NCI-H1417 treated with DMSO at 0.1 percent for 48 hours (cell line): ENCODE results near the gene RAB36.

ENCODE experiments used
- DNase-seq: peaks from one replicate; lab custom pipeline; 2025; lab: John Stamatoyannopoulos, UW

The RAB36 gene

DNA sequence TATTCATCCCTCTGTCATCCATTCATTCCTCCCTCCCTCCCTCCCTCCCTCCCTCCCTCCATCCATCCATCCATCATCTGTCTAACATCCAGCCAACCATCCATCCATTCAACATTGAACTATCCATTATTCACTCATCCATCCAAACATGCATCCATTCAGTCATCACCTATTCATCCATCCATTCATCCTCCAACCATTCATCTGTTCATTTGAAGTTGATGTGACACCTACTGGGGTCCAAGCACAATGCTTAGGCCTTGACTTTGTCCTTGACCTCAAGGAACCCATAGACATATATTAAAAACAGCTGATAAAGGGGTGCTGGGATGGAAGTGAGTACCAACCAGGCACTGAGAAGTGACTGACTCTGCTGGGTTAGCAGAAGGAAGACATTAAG lies 61.6 kb downstream of the RAB36 start:
- no peak for DNase-seq

DNA sequence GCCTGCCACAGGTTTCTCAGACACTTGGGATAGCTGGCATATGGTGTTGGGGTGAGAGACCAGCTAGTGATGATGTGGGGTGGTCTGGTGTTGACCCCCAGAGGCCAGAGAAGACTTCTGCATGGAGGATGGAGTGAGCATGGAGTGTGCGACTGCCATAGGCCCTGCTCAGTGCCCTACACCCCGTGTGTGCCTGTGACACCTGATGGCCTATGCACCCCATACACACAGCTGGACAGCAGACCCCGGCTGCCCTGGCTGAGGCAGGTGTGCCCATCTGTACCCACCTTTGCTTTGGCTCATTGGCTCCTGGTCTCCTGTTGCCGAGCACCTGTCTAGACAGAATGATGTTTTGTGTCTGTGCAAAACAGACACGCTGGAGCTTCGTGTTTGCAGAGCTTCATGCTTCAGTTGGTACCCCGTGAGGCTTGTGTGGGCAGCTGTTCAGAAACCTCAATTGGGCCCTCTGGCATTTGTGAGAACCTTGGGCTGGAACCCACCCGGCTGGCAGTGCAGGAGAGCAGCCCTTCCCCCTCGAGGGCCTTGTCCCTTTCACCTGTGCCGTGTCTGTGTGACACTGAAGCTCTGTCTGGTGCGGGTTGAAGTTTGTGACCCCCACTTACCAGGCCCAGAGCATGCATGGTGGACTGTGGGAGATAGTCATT lies 62.6 kb downstream of the RAB36 start:
- DNase-seq, result no peak

DNA sequence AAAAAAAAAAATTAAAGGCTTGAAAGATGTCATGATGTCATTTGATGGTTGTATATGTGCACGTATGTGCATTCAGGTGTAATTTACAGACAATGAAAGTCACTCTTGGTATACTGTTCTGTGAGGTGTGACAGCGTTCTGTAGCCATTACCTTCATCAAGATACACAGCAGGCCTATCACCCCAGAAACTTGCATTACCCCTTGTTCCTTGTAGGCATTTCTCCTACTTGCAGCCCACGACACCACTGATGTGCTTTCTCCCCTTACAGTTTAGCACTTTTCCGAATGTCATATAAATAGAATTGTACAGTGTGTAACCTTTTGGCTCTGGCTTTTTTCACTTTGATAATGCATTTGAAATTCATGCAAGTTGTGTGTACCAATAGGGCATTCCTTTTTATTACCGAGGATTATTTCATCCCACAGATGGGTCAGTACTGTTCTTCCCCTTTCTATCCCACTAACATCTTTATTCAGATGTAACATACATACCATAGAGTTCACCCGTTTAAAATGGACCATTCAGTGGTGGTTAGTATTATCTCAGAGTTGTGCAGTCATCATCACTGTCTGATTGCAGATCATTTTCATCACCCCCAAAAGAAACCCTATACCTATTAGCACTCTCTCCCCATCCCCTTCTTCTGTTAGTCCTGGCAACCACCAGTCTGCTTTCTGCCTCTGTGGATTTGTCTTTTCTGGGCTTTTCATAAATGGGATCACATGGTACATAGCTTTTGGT lies 65.3 kb downstream of the RAB36 start:
- DNase-seq, result no peak

DNA sequence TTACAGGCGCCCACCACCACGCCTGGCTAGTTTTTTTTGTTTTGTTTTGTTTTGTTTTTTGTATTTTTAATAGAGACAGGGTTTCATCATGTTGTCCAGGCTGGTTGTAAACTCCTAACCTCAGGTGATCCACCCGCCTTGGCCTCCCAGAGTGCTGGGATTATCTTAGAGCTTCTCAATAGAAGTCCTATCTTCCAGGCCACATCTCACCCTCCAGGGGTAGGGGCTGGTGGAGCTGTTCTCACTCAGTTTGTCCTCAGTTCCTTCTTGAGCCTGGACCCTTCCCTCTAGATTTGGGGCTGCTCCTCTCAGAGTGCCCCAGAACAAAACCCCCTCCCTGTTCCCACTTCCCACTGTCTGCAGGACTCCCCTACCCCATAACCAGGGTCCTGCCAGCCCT lies 66.3 kb downstream of the RAB36 start:
- DNase-seq, result no peak

DNA sequence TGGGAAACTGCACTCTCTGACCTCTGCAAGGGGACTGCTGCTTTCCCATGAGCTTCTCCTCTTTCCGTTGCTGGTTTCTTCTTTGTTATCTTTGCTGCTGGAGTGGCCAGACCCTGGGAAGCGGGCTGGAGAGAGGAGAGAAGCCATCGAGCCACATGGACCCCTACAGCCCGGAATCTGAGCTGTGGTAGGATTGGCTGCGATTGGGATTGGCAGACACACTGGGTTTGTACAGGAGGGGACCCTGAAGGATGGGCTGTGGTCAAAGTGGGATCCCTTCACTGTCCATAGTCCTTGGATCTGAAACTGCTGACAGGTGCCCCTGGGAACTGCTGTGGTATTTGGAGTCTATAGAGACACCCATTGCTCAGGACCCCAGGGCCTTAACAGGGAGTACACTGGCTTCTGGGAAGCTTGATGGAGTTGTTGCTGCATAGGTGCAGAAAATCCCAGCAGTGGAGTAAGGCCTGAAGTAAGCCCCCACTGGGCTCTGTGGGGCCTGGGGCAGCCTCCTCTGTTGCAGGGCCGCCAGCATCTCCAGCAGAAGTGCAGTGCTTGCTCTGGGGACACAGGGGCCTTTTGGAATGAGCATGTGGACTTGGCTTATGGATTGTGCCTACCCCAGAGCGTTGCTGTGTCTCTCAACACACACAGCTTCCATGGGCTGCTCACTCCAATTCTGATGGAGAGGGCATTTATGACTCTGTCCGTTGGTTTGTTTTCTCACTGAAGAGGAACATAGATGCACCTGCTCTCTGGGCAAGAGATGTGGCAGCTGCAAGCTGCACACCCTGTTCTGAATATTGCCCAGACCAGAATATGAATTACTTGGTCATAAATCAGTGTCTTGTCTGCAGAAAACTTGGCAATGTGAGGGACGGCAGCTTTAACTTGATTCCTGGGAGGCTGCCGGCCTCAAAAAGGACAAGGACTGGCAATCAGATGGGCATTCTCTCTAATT lies 67.1 kb downstream of the RAB36 start:
- DNase-seq, result peak; percentile 58

DNA sequence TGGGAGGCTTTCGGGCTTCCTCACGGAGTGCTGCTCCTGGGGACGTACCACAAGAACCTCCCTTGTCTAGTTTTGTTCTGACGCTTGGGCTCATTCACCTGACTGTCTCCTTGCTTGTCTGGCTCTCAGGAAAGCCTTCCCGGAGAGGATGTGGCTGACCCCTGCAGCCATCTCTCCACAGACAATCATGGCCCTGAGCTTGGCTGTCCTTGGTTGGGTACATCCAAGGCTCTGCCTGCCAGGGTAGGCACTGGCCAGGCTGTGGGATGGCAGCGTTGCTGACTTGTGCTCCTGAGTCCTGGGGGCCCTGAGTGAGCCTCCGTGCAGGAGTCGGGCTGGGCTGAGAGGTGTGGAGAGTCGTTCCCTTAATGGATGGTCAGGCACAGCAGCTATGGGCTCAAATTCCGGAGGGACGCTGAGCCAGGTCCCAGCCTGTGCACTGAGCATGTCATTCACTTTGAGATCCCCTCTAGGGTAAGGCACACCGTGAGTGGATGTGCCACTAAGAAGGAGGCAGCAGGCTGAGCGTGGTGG lies 67.8 kb downstream of the RAB36 start:
- no peak for DNase-seq

DNA sequence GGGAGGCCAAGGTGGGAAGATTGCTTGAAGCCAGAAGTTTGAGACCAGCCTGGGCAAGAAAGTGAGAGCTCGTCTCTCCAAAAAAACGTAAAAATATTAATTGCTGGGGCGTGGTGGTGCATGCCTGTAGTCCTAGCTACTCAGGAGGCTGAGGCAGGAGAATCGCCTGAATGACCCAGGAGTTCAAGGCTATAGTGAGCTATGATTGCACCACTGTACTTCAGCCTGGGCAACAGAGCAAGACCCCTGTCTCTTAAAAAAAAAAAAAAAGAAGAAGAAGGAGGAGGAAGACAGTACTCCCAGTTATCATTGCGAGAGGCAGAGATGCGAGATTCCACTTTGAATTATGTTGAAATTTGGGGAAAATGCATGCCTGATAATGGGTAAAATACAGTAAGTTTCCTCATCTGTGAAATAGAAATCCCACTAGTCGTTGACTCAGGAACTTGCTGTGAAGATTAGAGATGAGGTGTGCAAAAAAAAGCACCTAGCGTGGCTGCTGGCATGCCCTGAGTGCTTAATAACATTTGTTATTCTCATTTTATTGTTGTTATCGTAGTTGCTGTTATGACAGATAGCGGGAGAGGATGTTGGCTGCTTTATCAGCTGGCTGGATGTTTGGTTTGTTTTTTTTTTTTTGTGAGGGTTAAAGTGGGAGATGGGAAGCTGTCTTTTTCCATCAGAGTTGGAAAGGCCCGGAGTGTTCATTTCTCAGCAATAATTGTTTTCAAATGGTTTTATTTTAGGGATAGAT lies 68.5 kb downstream of the RAB36 start:
- DNase-seq, result no peak
